ENCODE measurements around the gene GNB5.

GRCh38 chr15:52124270-52124880 lies 66.8 kb downstream of the GNB5 start:
- TF ChIP-seq CTCF (IDR thresholded peaks at IDR 0.05; ENCODE audit: low read depth, low read length, poor library complexity, severe bottlenecking), result no peak
- no peak for TF ChIP-seq EZH2phosphoT487 (IDR thresholded peaks at IDR 0.05; ENCODE audit: borderline replicate concordance, low read length)
